Measurements from ENCODE around the gene CLCN6. TPM values are rescaled to one million over a fixed set of nuclear protein-coding genes. Genes with fewer than 3 reads are reported as not detected.

CLCN6 gene
- total RNA-seq, 1 donor from 2014 or later, result 29.2 TPM

GRCh38 chr1:11839727-11840705, 34.0 kb downstream of the CLCN6 start:
- no peaks in the 10 kb centered on the region for H3K9me3 ChIP-seq
- no peak overlapping the region for H3K27ac ChIP-seq
- TF ChIP-seq CTCF (IDR thresholded peaks at IDR 0.05), result no peak
- no peak for ATAC-seq
- no peak overlapping the region for H3K4me3 ChIP-seq
- intact Hi-C loops (cut with DNase I), result no loop called here
- H3K36me3 ChIP-seq, result peaks cover 99% of the 10 kb centered on the region
- no peak for DNase-seq
- H3K27me3 ChIP-seq (ENCODE audit: low read depth), result no peaks in the 10 kb centered on the region
- H3K4me1 ChIP-seq, result peaks cover 12% of the 10 kb centered on the region

GRCh38 chr1:11841245-11842153, 35.5 kb downstream of the CLCN6 start:
- ATAC-seq (no peak), DNase-seq (no peak)
- Histone ChIP-seq H3K36me3 (peaks cover 86% of the 10 kb centered on the region), H3K27me3 (ENCODE audit: low read depth) (no peaks in the 10 kb centered on the region), H3K27ac (no peak overlapping the region), H3K9me3 (no peaks in the 10 kb centered on the region), H3K4me3 (no peak overlapping the region), H3K4me1 (peaks cover 12% of the 10 kb centered on the region)
- intact Hi-C loops (cut with DNase I), result no loop called here
- TF ChIP-seq CTCF (IDR thresholded peaks at IDR 0.05), result no peak

GRCh38 chr1:11842154-11843041, 36.4 kb downstream of the CLCN6 start:
- no peak overlapping the region for H3K27ac ChIP-seq
- no peaks in the 10 kb centered on the region for H3K27me3 ChIP-seq (ENCODE audit: low read depth)
- H3K9me3 ChIP-seq, result no peaks in the 10 kb centered on the region
- intact Hi-C loops (cut with DNase I), result no loop called here
- peaks cover 12% of the 10 kb centered on the region for H3K4me1 ChIP-seq
- ATAC-seq, result no peak
- peaks cover 83% of the 10 kb centered on the region for H3K36me3 ChIP-seq
- H3K4me3 ChIP-seq, result no peak overlapping the region
- peak; percentile 66 for DNase-seq
- TF ChIP-seq CTCF (IDR thresholded peaks at IDR 0.05), result no peak

- ATAC-seq, result no peak
- H3K36me3 ChIP-seq, result peaks cover 56% of the 10 kb centered on the region
- intact Hi-C loops (cut with DNase I), result no loop called here
- H3K27ac ChIP-seq, result no peak overlapping the region
- no peak for TF ChIP-seq CTCF (IDR thresholded peaks at IDR 0.05)
- no peaks in the 10 kb centered on the region for H3K27me3 ChIP-seq (ENCODE audit: low read depth)
- no peaks in the 10 kb centered on the region for H3K9me3 ChIP-seq
- H3K4me3 ChIP-seq, result no peak overlapping the region
- peaks cover 12% of the 10 kb centered on the region for H3K4me1 ChIP-seq
- no peak for DNase-seq
These were observed 39.8 kb downstream of the CLCN6 start for GRCh38 chr1:11845641-11846335.

Data from lower lobe of right lung (tissue), 2 donors.